NCI-H2171 (cell line): ENCODE results near the gene DDX24.
A peak's percentile ranks its signal among the peaks of the same experiment; 100 is the strongest.

Experiments used
- DNase-seq: peaks from one replicate; lab custom pipeline; 2025; lab: John Stamatoyannopoulos, UW

Gene DDX24, protein sequence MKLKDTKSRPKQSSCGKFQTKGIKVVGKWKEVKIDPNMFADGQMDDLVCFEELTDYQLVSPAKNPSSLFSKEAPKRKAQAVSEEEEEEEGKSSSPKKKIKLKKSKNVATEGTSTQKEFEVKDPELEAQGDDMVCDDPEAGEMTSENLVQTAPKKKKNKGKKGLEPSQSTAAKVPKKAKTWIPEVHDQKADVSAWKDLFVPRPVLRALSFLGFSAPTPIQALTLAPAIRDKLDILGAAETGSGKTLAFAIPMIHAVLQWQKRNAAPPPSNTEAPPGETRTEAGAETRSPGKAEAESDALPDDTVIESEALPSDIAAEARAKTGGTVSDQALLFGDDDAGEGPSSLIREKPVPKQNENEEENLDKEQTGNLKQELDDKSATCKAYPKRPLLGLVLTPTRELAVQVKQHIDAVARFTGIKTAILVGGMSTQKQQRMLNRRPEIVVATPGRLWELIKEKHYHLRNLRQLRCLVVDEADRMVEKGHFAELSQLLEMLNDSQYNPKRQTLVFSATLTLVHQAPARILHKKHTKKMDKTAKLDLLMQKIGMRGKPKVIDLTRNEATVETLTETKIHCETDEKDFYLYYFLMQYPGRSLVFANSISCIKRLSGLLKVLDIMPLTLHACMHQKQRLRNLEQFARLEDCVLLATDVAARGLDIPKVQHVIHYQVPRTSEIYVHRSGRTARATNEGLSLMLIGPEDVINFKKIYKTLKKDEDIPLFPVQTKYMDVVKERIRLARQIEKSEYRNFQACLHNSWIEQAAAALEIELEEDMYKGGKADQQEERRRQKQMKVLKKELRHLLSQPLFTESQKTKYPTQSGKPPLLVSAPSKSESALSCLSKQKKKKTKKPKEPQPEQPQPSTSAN

GRCh38 chr14:94080621-94081385, at the start of gene DDX24, which contains the start of gene IFI27L1:
Gene DDX24, minus strand, starts transcription at chr14:94081202. Its CDS starts 1,460 bp downstream, at chr14:94079742.
Gene IFI27L1, plus strand, starts transcription at chr14:94081310. Its CDS starts 15,628 bp downstream, at chr14:94096938.
- peak; percentile 96 for DNase-seq

- peak; percentile 68 for DNase-seq
These were observed 48.9 kb upstream of the DDX24 start for GRCh38 chr14:94129758-94130414.

- peak; percentile 90 for DNase-seq
These were observed 48.2 kb upstream of the DDX24 start, which contains the start of gene IFI27L2 for GRCh38 chr14:94129111-94129757. Gene IFI27L2, minus strand, starts transcription at chr14:94129604. Its CDS starts 40 bp downstream, at chr14:94129564.

- DNase-seq: no peak
These were observed 47.3 kb upstream of the DDX24 start for GRCh38 chr14:94128216-94128839.

- DNase-seq: no peak
These were observed 46.3 kb upstream of the DDX24 start for GRCh38 chr14:94127330-94127729.

DNA sequence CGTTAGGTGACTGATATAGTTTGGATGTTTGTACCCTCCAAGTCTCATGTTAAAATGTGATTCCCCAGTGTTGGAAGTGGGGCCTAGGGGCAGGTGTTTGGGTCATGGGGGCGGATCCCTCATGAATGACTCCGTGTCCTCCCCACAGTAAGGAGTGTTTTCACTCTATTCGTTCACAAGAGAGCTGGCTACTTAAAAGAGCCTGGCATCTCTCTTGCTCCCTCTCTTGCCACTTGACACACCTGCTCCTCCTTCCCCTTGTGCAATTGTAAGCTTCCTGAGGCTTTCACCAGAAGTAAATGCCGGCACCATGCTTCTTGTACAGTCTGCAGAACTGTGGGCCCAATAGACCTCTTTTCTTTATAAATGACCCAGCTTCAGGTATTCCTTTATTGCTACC, 45.8 kb upstream of the DDX24 start:
- DNase-seq: no peak

DNA sequence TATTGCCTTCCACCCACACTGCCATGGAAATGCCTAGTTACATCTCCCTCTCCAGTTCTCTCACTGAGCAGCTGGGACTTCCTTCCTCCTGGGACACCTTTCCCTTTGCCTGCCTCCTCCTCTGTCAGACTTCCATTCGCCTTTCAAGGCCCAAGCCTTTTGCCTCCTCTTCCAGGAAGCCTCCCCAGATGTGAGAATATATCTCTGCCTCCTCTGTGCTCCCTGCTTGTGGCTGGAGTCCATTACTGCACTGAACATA, 45.3 kb upstream of the DDX24 start:
- DNase-seq: no peak

GRCh38 chr14:94125659-94126418, 44.8 kb upstream of the DDX24 start:
- DNase-seq: no peak

DNA sequence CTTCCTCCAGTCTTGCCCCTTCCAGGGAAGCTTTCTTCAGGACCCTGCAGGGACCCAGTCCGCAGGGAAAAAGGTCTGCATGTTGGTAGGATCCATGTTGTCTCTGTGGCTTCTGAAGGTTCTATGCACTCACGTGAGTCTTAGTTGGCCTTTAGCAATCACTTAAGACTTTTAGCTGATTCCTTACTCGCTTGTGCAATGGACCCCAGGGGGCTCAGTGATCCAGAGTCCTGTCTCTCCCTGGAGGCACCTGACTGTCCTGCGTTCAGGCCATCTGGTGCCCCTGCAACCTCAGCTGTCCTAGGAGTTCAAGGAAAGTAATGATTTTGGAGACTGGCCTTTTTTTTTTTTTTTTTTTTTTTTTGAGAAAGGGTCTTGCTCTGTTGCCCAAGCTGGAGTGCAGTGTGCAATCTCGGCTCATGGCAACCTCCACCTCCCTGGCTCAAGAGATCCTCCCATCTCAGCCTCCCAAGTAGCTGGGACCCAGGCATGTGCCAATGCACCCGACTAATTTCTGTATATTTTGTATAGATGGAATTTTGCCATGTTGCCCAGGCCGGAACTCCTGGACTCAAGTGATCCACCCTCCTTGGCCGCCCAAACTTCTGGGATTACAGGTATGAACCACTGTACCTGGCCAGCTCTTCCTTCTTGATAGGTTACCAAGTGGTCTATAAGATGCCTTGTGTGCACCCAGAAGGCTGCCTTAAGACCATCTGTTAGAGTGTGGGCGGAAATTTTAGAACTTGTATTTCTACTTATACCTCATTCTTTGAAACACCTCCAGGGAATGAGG, 43.8 kb upstream of the DDX24 start:
- DNase-seq: no peak

DNA sequence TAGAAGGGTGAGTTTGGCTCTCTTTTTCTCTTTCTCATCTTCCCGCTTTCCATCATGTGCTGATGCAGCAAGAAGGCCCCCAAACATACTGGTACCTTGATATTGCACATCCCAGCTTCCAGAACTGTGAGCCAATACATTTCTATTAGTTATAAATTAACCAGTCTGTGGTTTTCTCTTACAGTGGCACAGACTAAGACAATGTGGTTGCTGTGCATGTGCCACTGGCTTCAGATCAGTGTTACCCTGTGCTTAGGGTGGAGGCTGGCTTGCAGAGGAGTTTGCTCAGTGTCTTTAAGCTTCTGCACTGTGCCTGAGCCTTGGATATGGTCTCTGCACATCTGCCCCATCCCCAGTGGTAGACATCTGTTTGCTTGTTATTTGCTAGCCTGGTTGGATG, 42.9 kb upstream of the DDX24 start:
- no peak for DNase-seq

DNA sequence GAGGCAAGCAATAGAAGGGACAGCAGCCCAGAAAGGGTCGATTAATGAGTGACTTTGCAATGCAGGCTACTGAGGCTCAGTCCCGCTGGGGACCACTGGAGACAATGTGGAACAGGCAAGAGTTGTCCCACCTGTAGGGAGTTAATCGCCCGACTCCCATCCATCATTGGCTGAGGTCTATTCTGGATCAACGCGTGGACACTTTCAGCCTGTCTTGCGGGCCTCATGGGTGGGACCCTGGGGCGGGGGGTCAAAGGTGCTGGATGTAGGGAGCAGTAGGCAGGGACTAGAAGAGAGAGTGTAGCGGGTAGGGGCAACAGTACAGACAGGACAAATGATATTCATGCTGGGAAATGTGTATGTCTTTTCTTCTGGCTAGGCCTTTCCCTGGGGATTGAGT, 42.3 kb upstream of the DDX24 start:
- DNase-seq: no peak

DNA sequence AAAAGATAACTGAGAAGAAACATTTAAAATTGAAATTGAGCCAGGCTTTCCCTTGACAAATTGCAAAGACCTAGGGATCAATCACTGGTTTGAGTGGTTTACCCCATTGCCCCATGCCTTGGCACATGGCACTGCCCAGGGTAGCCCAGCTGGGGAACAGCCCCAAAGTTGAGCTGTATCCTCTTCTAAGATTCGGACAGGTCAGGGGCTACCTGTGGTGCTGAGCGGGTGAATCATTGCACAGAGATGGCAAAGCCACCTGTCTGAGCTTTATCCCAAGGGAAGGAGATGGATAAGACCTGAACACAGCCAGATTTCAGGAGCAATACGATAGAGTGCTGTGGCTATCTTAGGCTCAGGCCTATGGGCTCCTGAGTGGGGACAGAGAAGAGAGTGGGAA, 41.4 kb upstream of the DDX24 start:
- no peak for DNase-seq

DNA sequence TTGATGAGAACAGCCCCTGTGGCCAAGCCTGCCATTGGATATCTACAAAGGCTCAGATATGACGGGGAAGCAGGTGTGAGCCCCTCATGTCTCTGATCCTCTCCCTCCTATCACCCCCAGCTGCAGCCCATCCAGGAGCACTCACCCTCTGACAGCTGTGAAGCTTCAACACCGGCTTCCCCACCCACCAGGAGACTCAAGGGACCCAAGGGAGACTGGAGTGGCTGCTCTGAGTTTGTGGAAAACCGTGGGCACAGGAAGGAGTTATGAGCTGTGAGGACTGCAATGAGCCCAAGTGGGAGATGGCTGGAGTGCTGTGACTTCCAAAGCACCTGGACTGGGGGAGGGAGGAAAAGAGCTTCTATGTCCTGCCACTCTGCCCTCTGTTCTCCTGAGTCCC, 40.5 kb upstream of the DDX24 start:
- no peak for DNase-seq

DNA sequence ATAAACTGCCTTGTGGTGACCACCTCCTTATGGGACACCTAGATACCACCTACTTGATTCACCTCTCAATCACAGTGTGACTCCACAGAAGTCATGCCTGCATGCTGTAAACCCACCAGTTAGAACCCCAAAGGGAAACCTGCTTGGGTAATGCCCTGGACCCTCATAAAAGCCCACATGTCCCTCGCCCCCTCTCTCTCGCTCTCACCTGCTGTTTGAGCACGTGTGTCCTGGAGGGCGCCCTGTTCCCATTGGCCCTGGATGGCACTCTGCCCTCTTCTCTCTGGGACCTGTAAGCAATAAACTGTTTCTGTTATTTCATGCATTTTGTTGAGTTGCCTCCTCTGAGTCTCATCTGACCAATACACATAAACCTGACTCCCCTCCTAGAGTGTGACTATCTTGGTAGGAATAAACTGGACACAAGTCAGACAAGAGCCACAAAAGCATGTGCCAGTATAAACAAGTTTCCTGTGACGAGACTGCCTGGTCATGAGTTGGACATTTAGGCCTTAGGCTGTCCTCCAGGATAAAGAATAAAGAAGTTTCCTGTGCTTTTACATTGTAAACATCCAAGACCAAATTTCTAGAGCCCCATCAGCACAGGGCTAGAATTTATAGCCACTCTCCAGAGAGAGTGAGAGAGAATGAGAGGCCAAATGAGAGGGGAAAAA, 39.8 kb upstream of the DDX24 start:
- DNase-seq: no peak

DNA sequence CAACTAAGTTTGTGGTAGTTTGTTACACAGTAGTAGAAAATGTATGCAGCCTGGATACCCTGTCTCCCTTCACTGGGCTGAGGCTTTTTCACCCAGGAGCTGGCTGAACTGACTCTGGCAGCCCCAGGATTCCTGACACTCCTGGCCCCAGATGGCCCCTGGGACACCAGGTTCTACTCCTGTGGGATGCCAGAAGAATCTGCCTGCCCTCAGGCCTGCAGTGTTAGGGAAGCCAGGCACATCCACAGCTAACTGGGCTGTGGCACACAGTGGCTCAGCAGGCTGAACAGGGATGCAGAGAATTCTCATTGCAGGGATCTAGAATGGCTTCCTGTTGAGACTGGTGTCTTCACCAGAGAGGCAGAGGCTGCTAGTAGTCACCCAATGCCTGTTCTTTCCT, 38.1 kb upstream of the DDX24 start:
- no peak for DNase-seq

DNA sequence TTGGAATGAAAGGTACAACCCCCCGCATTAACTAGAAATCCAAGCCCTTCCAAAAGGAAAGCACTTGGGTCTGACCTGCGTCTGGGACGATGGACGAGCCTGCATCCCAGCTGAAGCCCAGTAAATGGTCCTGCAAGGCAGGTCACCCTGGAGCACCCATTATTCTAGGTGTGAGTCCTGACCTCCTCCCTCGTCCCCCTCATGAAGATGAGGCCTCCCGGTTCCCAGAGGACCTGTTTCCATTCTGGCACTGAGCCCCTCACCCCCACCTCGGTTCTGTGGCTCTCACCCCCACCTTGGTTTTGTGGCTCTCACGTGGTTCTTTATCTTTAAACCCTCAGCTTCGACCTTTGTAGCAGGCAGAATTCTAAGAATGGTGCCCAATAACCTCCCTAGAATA, 36.9 kb upstream of the DDX24 start:
- no peak for DNase-seq

DNA sequence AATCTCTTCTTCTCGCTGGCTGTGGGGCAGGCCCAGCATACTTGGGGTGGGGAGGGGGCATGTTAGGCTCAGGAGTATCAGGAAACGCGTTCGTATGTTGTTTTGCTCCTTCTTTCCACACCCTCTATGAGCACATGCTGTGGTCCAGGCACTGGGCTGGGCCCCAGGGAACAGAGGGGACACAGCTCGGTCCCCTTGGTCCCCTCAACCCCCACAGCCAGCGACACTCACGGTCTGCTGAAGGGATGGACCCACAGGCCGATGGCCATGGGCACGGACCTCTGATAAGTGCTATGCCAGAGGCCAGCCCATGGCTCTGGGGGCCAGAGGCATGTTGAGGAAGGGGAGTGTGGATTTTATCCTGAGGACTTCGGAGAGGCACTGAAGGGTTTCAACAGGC, 35.7 kb upstream of the DDX24 start:
- DNase-seq: no peak

- DNase-seq: no peak
These were observed 34.6 kb upstream of the DDX24 start for GRCh38 chr14:94115631-94116030.
